NT2/D1 (cell line): ENCODE data around the gene CDRT15.

Source experiments
- DNase-seq: peaks from one replicate; pipeline ENCODE4 v3.0.0-alpha.2; 2011; ENCODE audit warnings: low read depth, low spot score
- H3K27me3 ChIP-seq: 2 replicates; pipeline ENCODE4 v1.6.0; 2011; ENCODE audit warnings: mild to moderate bottlenecking; ENCODE audit not compliant: insufficient read length, insufficient read depth
- H3K36me3 ChIP-seq: 2 replicates; pipeline ENCODE4 v1.6.1; 2011; ENCODE audit warnings: mild to moderate bottlenecking, low read length, mixed read lengths; ENCODE audit not compliant: insufficient read depth, insufficient read length
- H3K4me1 ChIP-seq: 2 replicates; pipeline ENCODE4 v1.5.1; 2011; ENCODE audit not compliant: insufficient read depth, insufficient read length
- H3K4me3 ChIP-seq: 2 replicates; pipeline ENCODE4 v1.5.1; 2011; ENCODE audit warnings: low read depth; ENCODE audit not compliant: insufficient read length
- H3K9ac ChIP-seq: 2 replicates; pipeline ENCODE4 v1.6.0; 2011; ENCODE audit warnings: low read depth; ENCODE audit not compliant: insufficient read length
- H3K9me3 ChIP-seq: 2 replicates; pipeline ENCODE4 v1.5.1; 2011; ENCODE audit warnings: mild to moderate bottlenecking, low read length; ENCODE audit not compliant: insufficient read depth
- SUZ12 ChIP-seq: IDR thresholded peaks from 2 replicates; pipeline ENCODE4 v1.6.1; 2011; ENCODE audit not compliant: insufficient read length, insufficient read depth; ENCODE audit errors: extremely low read depth
- YY1 ChIP-seq: IDR thresholded peaks from 2 replicates; pipeline ENCODE4 v1.6.1; 2011; ENCODE audit not compliant: insufficient read length, insufficient read depth
- ZNF274 ChIP-seq: IDR thresholded peaks from 2 replicates; pipeline ENCODE4 v1.6.1; 2011; ENCODE audit warnings: mild to moderate bottlenecking, low read depth, low read length

CDRT15 gene

DNA sequence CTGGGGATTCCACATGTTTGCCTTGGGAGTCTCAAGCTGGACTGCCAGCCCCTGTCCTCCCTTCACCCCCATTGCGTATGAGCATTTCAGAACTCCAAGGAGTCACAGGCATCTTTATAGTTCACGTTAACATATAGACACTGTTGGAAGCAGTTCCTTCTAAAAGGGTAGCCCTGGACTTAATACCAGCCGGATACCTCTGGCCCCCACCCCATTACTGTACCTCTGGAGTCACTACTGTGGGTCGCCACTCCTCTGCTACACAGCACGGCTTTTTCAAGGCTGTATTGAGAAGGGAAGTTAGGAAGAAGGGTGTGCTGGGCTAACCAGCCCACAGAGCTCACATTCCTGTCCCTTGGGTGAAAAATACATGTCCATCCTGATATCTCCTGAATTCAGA lies 28.9 kb downstream of the CDRT15 start:
- TF ChIP-seq ZNF274 = no peak
- TF ChIP-seq YY1 = no peak
- no peak for TF ChIP-seq SUZ12
- no peak for DNase-seq
- H3K4me3 ChIP-seq = no peak overlapping the region
- no peaks in the 10 kb centered on the region for H3K27me3 ChIP-seq
- H3K9ac ChIP-seq = no peak overlapping the region
- H3K36me3 ChIP-seq = peaks cover 31% of the 10 kb centered on the region
- peaks cover 12% of the 10 kb centered on the region; the same call in 1 of the 2 replicates for H3K9me3 ChIP-seq
- no peaks in the 10 kb centered on the region for H3K4me1 ChIP-seq

DNA sequence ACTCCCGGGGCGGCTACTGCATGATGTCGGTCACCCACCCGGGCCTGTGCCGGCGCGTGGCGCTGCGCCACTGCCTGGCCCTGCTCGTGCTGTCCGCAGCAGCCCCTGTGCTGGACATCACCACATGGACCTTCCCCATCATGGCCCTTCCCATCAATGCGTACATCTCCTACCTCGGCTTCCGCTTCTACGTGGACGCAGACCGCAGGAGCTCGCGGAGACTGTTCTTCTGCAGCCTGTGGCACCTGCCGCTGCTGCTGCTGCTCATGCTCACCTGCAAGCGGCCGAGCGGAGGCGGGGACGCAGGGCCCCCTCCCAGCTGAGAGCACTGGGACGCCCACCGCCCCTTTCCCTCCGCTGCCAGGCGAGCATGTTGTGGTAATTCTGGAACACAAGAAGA lies 29.8 kb downstream of the CDRT15 start:
- Histone ChIP-seq H3K4me3 (no peak overlapping the region), H3K9me3 (peaks cover 9% of the 10 kb centered on the region; the same call in 1 of the 2 replicates), H3K9ac (no peak overlapping the region), H3K4me1 (no peaks in the 10 kb centered on the region), H3K36me3 (peaks cover 31% of the 10 kb centered on the region), H3K27me3 (no peaks in the 10 kb centered on the region)
- DNase-seq = no peak
- TF ChIP-seq SUZ12 (no peak), YY1 (no peak), ZNF274 (no peak)

DNA sequence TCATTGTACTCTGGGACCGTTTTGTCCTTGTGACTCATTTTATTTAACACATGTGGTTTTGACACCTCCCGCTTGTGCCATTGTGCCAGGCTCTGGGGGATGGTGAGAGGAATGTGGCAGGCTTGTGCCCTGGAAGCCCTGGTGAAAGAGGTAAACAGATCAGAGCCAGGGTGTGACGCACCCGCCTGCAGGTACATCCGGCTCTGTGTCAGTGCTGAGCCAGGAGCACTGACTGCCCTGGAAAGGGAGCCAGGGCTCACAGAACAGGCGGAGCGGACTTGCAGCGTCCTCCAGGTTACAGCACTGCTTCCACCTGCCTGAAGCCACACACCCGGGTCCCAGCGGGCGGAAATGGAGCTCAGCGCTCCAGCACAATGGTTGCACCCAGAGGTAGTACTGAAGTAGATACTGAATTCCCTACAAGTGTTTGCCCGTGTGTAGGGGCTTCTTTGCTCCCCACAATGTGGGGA lies 30.6 kb downstream of the CDRT15 start:
- Histone ChIP-seq H3K9me3 (peaks cover under 1% of the 10 kb centered on the region; the same call in 1 of the 2 replicates), H3K4me3 (no peak overlapping the region), H3K36me3 (peaks cover 27% of the 10 kb centered on the region), H3K27me3 (no peaks in the 10 kb centered on the region), H3K4me1 (no peaks in the 10 kb centered on the region), H3K9ac (no peak overlapping the region)
- DNase-seq = no peak
- TF ChIP-seq SUZ12 (no peak), ZNF274 (no peak), YY1 (no peak)

DNA sequence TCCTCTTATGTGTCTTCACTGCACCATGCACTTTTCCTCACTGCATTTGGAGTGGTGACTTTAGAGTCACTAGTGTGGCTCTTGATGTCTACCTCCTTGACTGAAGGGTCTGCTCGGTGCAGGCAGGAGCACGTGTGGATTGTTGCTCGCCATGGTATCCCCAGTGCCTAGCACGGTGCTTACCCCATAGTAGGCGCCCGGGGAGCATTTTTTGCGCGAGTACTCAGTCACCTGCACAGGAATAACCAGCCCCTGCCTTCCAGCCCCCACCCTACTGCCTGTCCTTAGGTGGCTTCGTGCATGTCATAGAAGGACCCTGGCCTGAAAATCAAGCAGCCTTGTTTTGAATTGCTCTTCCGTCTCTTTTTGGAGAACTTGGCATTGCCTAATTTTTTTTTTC lies 31.3 kb downstream of the CDRT15 start:
- TF ChIP-seq YY1 = no peak
- H3K27me3 ChIP-seq = no peaks in the 10 kb centered on the region

DNA sequence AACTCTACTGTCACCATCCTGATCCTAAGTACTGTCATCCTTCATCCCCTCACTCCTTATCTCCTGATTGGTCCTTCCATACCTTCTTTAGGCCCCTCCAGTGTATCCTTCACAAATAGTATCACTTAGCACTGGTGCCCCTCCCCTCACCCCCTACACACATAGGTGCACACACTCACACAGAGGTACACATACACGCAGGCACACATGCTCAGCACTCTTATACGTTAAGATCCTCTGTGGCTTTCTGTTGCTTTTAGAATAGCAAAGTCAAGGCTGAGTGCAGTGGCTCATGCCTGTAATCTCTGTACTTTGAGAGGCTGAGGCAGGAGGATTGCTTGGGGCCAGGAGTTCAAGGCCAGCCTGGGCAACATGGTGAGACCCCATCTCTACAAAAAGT lies 32.1 kb downstream of the CDRT15 start:
- no peak for TF ChIP-seq ZNF274
- no peak for TF ChIP-seq YY1
- TF ChIP-seq SUZ12 = no peak

More for the DNA sequence above, 31.3 kb downstream of the CDRT15 start:
- Histone ChIP-seq H3K9me3 (no peaks in the 10 kb centered on the region), H3K4me1 (no peaks in the 10 kb centered on the region), H3K4me3 (no peak overlapping the region), H3K36me3 (peaks cover 24% of the 10 kb centered on the region), H3K9ac (no peak overlapping the region)
- no peak for DNase-seq

DNA sequence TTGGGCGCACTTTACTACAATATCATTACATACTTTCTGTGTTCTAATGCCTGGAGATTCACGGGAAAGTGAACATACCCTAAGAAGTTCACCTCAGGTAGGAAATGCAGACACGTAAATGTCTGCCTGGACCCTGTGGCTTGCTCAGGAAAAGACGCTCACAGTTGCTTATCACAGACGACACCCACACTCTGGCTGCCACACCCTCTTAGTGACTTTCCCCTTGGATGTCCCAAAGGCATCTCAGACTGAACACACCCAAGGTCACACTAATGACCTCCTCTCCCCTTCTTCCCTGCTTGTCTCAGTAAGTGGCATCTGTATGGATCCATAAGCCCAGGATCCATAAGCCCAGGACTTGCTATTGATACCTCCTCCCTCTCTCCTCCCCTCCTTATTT lies 32.6 kb downstream of the CDRT15 start:
- H3K36me3 ChIP-seq = peaks cover 22% of the 10 kb centered on the region
- DNase-seq = no peak
- H3K9ac ChIP-seq = no peak overlapping the region
- H3K9me3 ChIP-seq = no peaks in the 10 kb centered on the region
- H3K27me3 ChIP-seq = no peaks in the 10 kb centered on the region
- no peak for TF ChIP-seq ZNF274
- H3K4me3 ChIP-seq = no peak overlapping the region
- no peaks in the 10 kb centered on the region for H3K4me1 ChIP-seq

More for the DNA sequence above, 32.1 kb downstream of the CDRT15 start:
- H3K4me3 ChIP-seq = no peak overlapping the region
- H3K27me3 ChIP-seq = no peaks in the 10 kb centered on the region
- no peak overlapping the region for H3K9ac ChIP-seq
- no peaks in the 10 kb centered on the region for H3K9me3 ChIP-seq
- peaks cover 26% of the 10 kb centered on the region for H3K36me3 ChIP-seq
- H3K4me1 ChIP-seq = no peaks in the 10 kb centered on the region
- DNase-seq = no peak

DNA sequence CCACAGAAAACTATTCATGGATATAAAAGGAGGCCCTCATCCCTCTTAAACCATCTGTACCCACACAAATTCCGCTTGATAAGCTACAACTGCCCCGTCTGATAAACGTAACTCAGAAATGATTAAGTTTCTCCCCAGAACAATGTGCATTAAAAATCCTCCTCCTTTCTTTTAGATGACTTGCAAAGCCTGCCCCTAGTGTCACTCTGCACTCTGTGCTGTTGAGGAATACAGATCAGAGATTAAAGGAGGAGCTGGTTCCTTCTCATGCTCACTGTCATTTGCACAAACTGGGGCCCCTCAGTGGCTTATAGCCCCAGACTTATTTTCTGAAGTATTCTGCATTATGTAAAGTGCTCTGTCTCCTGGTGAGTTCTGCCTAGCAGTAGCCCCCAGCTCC lies 33.3 kb downstream of the CDRT15 start:
- no peak for TF ChIP-seq YY1
- no peak for TF ChIP-seq ZNF274
- TF ChIP-seq SUZ12 = no peak
- Histone ChIP-seq H3K36me3 (peaks cover 19% of the 10 kb centered on the region), H3K4me1 (no peaks in the 10 kb centered on the region), H3K9ac (no peak overlapping the region), H3K27me3 (no peaks in the 10 kb centered on the region), H3K9me3 (no peaks in the 10 kb centered on the region), H3K4me3 (no peak overlapping the region)
- no peak for DNase-seq
